ENCODE data around the gene NKRF.
A peak's percentile ranks its signal among the peaks of the same experiment; 100 is the strongest.

The NKRF gene

GRCh38 chrX:119607018-119607389 lies 780 bp upstream of the NKRF start:
- no peak for DNase-seq

- peak in 1 of 2 experiments; percentile 21 for DNase-seq
Measured at GRCh38 chrX:119605464-119606279, 552 bp downstream of the NKRF start.

GRCh38 chrX:119604766-119605463 lies 1.3 kb downstream of the NKRF start:
- no peak for DNase-seq

- DNase-seq, result no peak
Measured at GRCh38 chrX:119602701-119603255, 3.4 kb downstream of the NKRF start.

- no peak for DNase-seq
Measured at GRCh38 chrX:119589810-119590209, 16.4 kb downstream of the NKRF start.

- no peak for DNase-seq
Measured at GRCh38 chrX:119583431-119584059, 22.7 kb downstream of the NKRF start.

- no peak for DNase-seq
Measured at GRCh38 chrX:119579414-119579813, 26.8 kb downstream of the NKRF start.

- peak; percentile 68 to 77 for DNase-seq
Measured at GRCh38 chrX:119574394-119575266, 31.6 kb downstream of the NKRF start, which contains the start of gene UBE2A. Gene UBE2A (plus strand): TSS chrX:119574563. CDS start chrX:119574712, 149 bp downstream.

GRCh38 chrX:119573840-119574393 lies 32.3 kb downstream of the NKRF start:
- no peak for DNase-seq

- DNase-seq, result no peak
Measured at GRCh38 chrX:119573222-119573621, 33.0 kb downstream of the NKRF start.

- no peak for DNase-seq
Measured at GRCh38 chrX:119570351-119570835, 35.8 kb downstream of the NKRF start.

- DNase-seq, result peak; percentile 79 to 81
Measured at GRCh38 chrX:119565107-119565663, 41.0 kb downstream of the NKRF start, which contains the start of gene STEEP1. Gene STEEP1 (minus strand): TSS chrX:119565409. CDS start chrX:119565355, 54 bp downstream.

- no peak for DNase-seq
Measured at GRCh38 chrX:119552508-119552907, 53.7 kb downstream of the NKRF start.

- no peak for DNase-seq
Measured at GRCh38 chrX:119549327-119550016, 56.8 kb downstream of the NKRF start.

- no peak for DNase-seq
Measured at GRCh38 chrX:119541188-119541587, 65.0 kb downstream of the NKRF start.

- no peak for DNase-seq
Measured at GRCh38 chrX:119539872-119540271, 66.4 kb downstream of the NKRF start.
